Tongue (tissue), 2 donors: ENCODE results near the gene ARID3B. TPM values are rescaled to one million over a fixed set of nuclear protein-coding genes. Genes with fewer than 3 reads are reported as not detected.
"Not testable (repeated sequence)": the region's sequence is repeated elsewhere in the genome, so short reads cannot be mapped to it uniquely, and the experiment has no call there.

Experiments used
- DNase-seq: peaks from one replicate; pipeline ENCODE4 v3.0.0-alpha.2; 2015
- total RNA-seq: library from RNA; depleted of rRNA; stranded (reverse); fragments of >200 nt; gene quantifications from one replicate; pipeline ENCODE4 v1.2.3, GENCODE V29; 2014

ARID3B gene
- total RNA-seq, 1 donor from 2014 or later, result 4.1 TPM

DNA sequence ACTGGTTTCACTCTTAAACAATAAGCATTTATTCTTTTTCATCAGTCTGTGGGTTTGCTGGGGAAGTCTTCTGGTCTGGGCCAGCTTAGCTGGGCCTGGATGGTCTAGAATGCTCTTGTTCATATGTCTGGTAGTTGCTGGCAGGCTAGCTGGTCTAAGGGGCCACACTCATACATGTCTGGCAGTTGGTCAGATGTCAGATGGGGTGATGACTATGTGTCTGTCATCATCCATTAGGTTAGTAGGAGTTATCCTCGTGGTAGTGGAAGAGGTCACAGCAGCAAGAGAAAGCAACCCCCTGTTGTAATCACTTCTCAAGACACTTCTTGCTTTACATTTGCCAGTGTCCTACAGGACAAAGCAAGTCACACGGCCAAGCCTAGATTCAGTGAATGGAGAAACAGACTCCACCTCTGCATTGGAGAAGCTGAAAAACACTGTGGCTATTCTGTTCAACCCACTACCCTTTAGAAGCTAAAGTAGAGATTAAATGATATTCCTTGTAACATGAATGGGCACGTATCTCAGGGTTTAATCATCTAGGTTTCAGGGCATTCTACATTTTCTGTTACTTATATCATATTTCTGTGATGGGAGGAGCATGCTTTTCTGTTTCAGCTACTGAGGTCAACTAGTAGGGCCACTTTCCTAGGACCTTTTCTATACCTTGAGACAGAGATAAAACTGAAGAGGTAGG is 5.5 kb upstream of the ARID3B start:
- no peak for DNase-seq

GRCh38 chr15:74537736-74538135 is 3.3 kb upstream of the ARID3B start:
- DNase-seq, result no peak

GRCh38 chr15:74539521-74539920 is 1.5 kb upstream of the ARID3B start:
- DNase-seq, result not testable (repeated sequence)

- peak; percentile 12 for DNase-seq
Measured at GRCh38 chr15:74540161-74540760, 759 bp upstream of the ARID3B start.

DNA sequence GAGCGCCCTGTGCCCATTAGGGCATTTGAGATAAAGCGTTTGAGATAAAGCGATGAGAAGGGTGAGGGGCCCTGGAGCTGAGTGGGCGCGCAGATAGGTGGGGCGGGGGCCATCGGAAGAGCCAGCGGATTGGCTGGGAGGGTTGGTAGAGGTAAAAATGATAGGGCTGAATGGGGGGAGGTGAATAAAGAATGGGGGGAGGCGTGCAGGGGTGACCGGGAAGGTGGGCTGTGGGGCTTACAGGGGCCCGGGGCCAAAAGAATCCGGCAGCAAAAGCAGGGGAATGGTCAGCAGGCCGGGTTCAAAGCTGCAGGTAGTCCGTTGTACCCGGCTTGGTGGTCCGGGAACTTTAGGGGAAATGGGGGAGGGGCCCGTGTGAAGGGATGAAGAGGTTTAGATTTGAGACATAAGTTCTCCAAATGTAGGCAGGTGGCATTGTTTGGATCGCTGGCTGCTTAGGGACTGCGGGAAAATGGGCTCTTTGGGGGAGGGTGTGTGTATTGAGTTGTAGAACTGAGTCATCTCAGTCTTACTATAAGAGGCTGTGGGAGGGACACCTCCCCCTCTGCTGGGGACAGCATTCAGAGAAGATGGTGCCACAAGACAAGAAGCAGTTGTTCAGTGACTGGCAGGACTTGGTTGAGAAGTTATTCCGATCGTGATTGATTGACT is 610 bp downstream of the ARID3B start:
- peak; percentile 35 for DNase-seq

GRCh38 chr15:74542166-74543042 is 1.4 kb downstream of the ARID3B start:
- DNase-seq, result peak; percentile 15

DNA sequence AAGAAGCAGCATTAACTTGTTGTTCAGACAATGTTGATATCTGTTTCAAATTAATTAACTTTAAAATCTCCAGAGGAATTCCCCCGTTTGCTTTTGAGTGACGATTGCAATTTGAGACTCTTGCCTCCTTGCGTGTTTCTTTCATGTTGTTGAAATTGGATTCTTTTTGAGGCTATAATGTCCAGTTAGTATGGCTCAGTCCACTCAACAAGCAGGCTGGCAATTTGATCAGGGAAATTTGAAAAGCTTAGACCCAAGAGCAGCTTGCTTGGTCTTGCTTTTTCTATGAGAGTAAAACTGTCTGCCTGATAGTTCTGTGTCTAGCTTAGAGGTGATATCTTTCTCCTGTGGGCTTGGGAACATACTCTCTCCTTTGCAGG is 2.0 kb downstream of the ARID3B start:
- DNase-seq, result no peak

DNA sequence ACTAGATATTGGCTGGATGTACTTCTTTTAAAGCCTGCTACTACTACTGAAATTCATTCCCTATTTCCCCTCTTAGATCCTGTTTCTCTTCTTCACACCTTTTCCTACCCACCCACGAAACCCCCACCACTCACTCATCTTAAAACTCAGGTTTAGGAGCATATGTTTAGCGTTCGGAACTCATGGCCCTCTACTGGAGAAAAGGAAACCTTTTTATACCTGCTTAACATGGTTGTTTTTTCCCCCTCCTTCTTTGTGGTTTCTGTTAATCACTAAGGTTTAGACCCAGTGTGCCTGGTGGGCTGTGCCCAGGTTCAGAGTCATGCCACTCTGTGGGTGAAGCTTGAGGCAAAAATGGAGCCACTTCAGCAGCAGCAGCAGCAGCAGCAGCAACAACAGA is 2.6 kb downstream of the ARID3B start:
- no peak for DNase-seq

GRCh38 chr15:74545086-74545485 is 4.1 kb downstream of the ARID3B start:
- peak; percentile 24 for DNase-seq

DNA sequence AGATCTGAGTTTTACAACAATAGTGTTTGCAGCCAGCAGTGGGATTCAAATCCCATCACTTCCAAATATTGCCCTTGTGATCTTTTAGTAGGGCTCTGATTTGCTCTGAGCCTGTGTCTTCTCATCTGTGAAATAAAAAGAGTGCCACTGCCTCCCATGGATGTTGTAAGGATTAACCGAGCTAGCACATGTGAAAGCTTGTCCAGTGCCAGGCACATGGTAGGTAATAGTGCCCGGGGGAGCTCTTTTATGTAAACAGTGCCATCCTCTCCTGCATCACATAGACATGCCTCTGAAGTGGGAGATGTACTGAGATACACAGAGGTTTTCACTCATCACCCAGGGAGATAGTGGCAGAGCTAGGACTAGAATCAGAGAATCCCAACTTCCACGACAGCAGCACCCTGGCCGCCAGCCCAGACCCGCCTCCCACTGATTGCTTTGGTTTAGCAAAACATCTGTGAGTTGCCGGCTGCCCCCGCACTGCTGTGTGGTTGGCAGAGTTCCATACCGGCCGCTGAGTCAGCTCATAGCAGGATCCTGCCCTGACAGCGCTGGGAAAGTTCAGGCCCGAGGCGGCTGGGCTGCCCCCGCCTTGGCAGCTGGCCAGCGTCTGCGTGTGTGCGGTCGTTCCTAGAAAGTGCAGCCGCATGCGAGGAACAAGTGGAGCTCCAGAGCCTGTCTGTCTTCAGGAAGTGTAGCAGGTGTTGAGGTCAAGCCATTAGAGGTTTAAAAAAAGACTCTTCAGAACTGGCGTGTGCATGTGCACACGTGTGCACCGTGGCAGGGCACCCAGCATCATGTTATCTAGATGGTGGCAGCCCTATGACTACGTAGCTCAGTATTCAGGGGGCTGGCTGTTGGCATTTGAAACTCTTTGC is 5.0 kb downstream of the ARID3B start:
- peak; percentile 99 for DNase-seq

- no peak for DNase-seq
Measured at GRCh38 chr15:74547616-74548015, 6.6 kb downstream of the ARID3B start.

DNA sequence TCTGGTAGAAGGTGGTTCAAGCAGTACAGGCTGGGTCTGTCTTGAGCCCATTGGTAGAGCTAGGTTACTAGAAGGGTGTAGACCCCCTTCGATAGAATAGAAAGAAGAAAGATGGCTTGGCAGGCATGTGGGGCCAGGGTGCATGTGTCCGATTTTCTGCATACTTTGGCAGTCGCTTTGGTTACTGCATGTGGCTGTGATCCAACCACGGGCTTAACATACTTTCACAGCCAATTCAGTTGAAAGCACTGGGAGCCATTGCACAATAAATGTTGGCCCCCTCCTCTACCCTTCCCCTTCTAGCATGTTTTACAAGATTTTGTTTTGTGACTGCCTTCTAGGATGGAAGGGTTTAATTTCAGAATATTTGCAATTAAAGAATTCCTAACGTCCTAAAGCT is 7.2 kb downstream of the ARID3B start:
- peak; percentile 45 for DNase-seq

- no peak for DNase-seq
Measured at GRCh38 chr15:74549816-74550215, 8.8 kb downstream of the ARID3B start.

DNA sequence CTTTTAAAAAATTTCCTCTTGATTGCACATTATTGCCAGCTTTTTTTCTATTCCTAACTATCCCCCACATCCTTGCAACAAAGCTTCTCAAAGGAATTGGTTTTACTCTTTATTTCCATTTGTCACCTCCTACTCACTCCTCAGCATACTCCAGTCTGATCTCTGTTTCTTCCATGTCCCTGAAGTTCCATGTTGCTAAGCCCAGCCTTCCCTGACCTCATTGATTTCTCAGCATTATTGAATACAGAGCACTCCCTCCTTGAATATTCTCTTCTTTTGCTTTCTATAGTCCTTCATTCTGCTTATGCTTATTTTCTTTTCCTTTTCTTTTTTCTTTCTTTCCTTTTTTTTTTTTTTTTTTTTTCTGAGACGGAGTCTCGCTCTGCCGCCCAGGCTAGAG is 10.7 kb downstream of the ARID3B start:
- DNase-seq, result no peak

DNA sequence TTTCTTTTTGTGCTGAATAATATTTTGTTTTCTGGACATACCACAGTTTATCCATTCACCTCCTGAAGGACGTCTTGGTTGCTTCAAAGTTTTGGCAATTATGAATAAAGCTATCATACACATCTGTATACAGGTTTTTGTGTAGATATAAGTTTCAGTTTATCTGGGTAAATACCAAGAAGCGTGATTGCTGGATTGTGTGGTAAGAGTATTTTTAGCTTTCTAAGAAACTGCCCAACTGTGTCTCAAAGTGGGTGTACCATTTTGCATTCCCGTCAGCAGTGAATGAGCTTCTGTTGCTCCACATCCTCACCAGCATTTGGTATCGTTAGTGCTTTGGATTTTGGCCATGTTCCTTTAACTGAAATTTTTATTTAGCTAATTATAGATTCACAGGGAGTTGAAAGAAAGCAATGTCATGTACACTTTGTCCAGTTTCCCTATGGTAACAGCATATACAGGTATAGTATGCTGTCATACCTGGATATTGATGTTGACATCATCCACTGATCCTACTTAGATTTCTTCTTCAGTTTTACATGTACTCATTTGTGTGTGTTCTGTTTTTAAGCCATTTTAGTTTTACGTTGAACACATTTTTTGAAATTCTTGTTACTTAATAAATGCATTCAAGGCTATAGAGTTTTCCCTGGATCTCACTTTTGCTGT is 11.9 kb downstream of the ARID3B start:
- no peak for DNase-seq

GRCh38 chr15:74555192-74555591 is 14.2 kb downstream of the ARID3B start:
- DNase-seq, result no peak

DNA sequence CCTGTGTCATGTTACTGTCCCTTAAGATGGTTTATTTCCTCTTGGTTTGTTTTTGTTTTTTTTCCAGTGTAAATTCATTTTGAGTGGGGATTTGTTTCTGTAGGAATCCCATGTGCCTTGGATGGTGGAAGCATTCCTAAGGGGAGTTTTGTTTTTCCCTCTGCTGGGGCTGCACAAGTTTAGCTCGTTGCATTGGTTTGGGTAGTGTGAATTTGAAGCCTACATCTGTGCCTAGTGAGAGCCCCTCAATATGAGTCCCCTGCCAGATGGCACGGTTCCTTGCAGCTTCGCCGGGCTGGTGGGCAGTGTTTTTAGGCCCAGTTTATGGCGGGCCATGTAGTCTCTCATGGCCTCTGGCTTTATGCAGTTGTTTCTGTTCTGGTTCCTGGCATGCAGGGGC is 17.7 kb downstream of the ARID3B start:
- DNase-seq, result no peak

- DNase-seq, result no peak
Measured at GRCh38 chr15:74563442-74563841, 22.4 kb downstream of the ARID3B start.

DNA sequence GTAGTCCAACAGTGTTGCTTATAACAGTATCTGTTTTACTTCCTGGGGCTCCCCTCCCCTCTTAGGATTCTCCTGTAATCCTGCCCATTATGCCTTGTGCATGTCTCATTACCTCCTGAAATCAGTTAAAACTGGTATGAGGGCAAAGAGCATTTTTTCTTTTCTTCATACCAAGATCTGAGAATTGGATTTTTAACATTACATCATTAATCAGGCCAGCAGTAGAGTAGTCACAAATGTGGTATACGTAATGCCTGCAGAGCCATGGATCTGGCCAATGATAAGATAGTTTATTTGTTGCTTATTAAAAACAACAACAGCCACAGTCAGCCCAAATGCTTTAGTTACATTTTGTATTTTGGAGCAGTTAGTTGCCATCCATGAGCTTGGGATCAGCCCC is 23.2 kb downstream of the ARID3B start:
- DNase-seq, result no peak

- no peak for DNase-seq
Measured at GRCh38 chr15:74565381-74566085, 24.5 kb downstream of the ARID3B start.
